ENCODE results near the gene RPA4.

The RPA4 gene

DNA sequence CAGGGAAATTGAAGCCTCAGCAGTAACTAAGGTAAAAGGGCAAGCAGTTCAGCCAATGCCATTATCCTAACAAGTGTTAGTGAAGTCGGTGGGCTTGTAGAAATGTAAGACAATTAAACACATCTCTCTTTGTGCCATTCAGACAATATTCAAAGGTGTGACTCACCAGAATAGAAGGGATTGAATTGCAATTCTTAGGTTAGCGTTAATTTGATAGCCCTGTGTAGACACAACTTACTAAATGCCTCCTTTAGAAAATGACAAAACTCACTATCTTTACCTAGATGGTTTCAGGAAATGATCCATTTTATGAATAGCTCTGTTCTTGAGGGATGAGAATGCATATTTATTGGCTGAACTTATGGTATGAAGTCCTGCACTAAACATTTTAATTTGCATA, 35.2 kb downstream of the RPA4 start:
- H3K27ac ChIP-seq, result no peak overlapping the region
- intact Hi-C loops (cut with DNase I; ENCODE audit: low total_unique reads), result no loop called here
- H3K27me3 ChIP-seq, result no peaks in the 10 kb centered on the region
- H3K4me3 ChIP-seq, result no peak overlapping the region
- TF ChIP-seq, protein P1, sequence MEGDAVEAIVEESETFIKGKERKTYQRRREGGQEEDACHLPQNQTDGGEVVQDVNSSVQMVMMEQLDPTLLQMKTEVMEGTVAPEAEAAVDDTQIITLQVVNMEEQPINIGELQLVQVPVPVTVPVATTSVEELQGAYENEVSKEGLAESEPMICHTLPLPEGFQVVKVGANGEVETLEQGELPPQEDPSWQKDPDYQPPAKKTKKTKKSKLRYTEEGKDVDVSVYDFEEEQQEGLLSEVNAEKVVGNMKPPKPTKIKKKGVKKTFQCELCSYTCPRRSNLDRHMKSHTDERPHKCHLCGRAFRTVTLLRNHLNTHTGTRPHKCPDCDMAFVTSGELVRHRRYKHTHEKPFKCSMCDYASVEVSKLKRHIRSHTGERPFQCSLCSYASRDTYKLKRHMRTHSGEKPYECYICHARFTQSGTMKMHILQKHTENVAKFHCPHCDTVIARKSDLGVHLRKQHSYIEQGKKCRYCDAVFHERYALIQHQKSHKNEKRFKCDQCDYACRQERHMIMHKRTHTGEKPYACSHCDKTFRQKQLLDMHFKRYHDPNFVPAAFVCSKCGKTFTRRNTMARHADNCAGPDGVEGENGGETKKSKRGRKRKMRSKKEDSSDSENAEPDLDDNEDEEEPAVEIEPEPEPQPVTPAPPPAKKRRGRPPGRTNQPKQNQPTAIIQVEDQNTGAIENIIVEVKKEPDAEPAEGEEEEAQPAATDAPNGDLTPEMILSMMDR (IDR thresholded peaks at IDR 0.05), result no peak
- no peaks in the 10 kb centered on the region for H3K36me3 ChIP-seq
- DNase-seq, result no peak
- H3K4me1 ChIP-seq, result no peaks in the 10 kb centered on the region
- no peaks in the 10 kb centered on the region for H3K9me3 ChIP-seq

DNA sequence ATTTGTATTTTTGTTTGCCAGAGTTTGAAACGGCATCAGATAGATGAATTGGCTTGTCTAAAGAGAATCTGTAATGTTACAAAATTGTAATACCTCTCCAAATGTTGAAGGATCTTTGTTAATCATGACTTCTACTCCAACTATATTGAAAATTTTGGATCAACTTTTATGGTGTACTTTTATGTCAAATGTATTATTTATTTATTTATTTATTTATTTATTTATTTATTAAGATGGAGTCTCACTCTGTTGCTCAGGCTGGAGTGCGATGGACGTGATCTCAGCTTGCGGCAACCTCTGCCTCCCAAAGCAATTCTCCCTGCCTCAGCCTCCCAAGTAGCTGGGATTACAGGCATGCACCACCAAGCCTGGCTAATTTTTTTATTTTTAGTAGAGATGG, 36.0 kb downstream of the RPA4 start:
- intact Hi-C loops (cut with DNase I; ENCODE audit: low total_unique reads), result no loop called here

DNA sequence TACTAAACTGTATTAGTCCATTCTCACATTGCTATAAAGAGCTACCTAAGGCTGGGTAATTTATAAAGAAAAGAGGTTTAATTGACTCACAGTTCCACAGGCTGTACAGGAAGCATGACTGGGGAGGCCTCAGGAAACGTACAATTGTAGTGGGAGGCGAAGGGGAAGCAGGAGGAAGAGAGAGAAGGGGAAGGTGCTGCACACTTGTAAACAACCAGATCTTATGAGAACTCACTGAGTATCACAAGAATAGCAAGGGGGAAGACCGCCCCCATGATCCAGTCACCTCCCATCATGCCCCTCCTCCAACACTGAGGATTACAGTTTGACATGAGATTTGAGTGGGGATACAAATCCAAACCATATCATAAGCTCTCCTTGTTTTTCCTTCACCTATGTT, 40.9 kb downstream of the RPA4 start:
- no peaks in the 10 kb centered on the region for H3K36me3 ChIP-seq
- TF ChIP-seq, protein P1 (IDR thresholded peaks at IDR 0.05), result no peak
- no peak for DNase-seq
- H3K4me1 ChIP-seq, result no peaks in the 10 kb centered on the region
- intact Hi-C loops (cut with DNase I; ENCODE audit: low total_unique reads), result no loop called here
- H3K27ac ChIP-seq, result no peak overlapping the region
- H3K4me3 ChIP-seq, result no peak overlapping the region
- H3K27me3 ChIP-seq, result no peaks in the 10 kb centered on the region
- no peaks in the 10 kb centered on the region for H3K9me3 ChIP-seq

More for the DNA sequence above, 36.0 kb downstream of the RPA4 start:
- H3K27me3 ChIP-seq, result no peaks in the 10 kb centered on the region
- TF ChIP-seq, protein P1 (IDR thresholded peaks at IDR 0.05), result no peak
- H3K9me3 ChIP-seq, result no peaks in the 10 kb centered on the region
- no peak overlapping the region for H3K4me3 ChIP-seq
- no peaks in the 10 kb centered on the region for H3K36me3 ChIP-seq
- no peak for DNase-seq
- no peaks in the 10 kb centered on the region for H3K4me1 ChIP-seq
- no peak overlapping the region for H3K27ac ChIP-seq

GRCh38 chrX:96929036-96929435, 45.3 kb downstream of the RPA4 start:
- no peak overlapping the region for H3K4me3 ChIP-seq
- no peaks in the 10 kb centered on the region for H3K4me1 ChIP-seq
- DNase-seq, result no peak
- no peak overlapping the region for H3K27ac ChIP-seq
- TF ChIP-seq, protein P1 (IDR thresholded peaks at IDR 0.05), result no peak
- no peaks in the 10 kb centered on the region for H3K9me3 ChIP-seq
- intact Hi-C loops (cut with DNase I; ENCODE audit: low total_unique reads), result no loop called here
- no peaks in the 10 kb centered on the region for H3K36me3 ChIP-seq
- no peaks in the 10 kb centered on the region for H3K27me3 ChIP-seq
